NCI-H146 treated with DMSO at 0.1 percent for 48 hours (cell line): ENCODE measurements around the gene GPATCH8.
"Not testable (repeated sequence)": the region's sequence is repeated elsewhere in the genome, so short reads cannot be mapped to it uniquely, and the experiment has no call there.

Source experiments
- DNase-seq: peaks from one replicate; lab custom pipeline; 2025; ENCODE audit not compliant: unreplicated experiment; lab: John Stamatoyannopoulos, UW

Gene GPATCH8

GRCh38 chr17:44503147-44504029 lies at the start of gene GPATCH8:
Gene GPATCH8, minus strand, starts transcription at chr17:44503406. Its CDS starts 36 bp downstream, at chr17:44503370.
- peak; percentile 93 for DNase-seq

GRCh38 chr17:44552361-44552760 lies 49.2 kb upstream of the GPATCH8 start:
- DNase-seq = no peak

- DNase-seq = no peak
These were observed 46.5 kb upstream of the GPATCH8 start for GRCh38 chr17:44549686-44550085.

- DNase-seq = no peak
These were observed 45.4 kb upstream of the GPATCH8 start for GRCh38 chr17:44548376-44549230.

GRCh38 chr17:44547625-44548267 lies 44.5 kb upstream of the GPATCH8 start:
- no peak for DNase-seq

- DNase-seq = no peak
These were observed 43.7 kb upstream of the GPATCH8 start for GRCh38 chr17:44546671-44547606.

- DNase-seq = no peak
These were observed 40.8 kb upstream of the GPATCH8 start for GRCh38 chr17:44543905-44544523.

GRCh38 chr17:44543213-44543904 lies 40.2 kb upstream of the GPATCH8 start:
- no peak for DNase-seq

- DNase-seq = no peak
These were observed 38.8 kb upstream of the GPATCH8 start for GRCh38 chr17:44541884-44542581.

- DNase-seq = no peak
These were observed 37.3 kb upstream of the GPATCH8 start for GRCh38 chr17:44540246-44541084.

GRCh38 chr17:44539673-44540072 lies 36.5 kb upstream of the GPATCH8 start:
- no peak for DNase-seq

- DNase-seq = not testable (repeated sequence)
These were observed 34.7 kb upstream of the GPATCH8 start for GRCh38 chr17:44537922-44538321.

- DNase-seq = no peak
These were observed 33.1 kb upstream of the GPATCH8 start for GRCh38 chr17:44536090-44536953.

- DNase-seq = peak; percentile 49
These were observed 30.5 kb upstream of the GPATCH8 start for GRCh38 chr17:44533533-44534246.

GRCh38 chr17:44530896-44531418 lies 27.8 kb upstream of the GPATCH8 start:
- DNase-seq = no peak

- DNase-seq = no peak
These were observed 26.7 kb upstream of the GPATCH8 start for GRCh38 chr17:44529864-44530263.
